HL-60/S4 (cell line): ENCODE data around the gene STAC.

ENCODE experiments used
- in situ Hi-C: fragments of 300-500 bp; cut with MboI; formaldehyde crosslinking; loops from 2 replicates; pipeline ENCODE4 v1.14.3; 2022; ENCODE audit warnings: low sequenced_read_pairs

The STAC gene

GRCh38 chr3:36380221-36381031, at the start of gene STAC:
TSS of gene STAC (plus strand) at chr3:36380504. CDS start at chr3:36380644, 140 bp downstream.
- in situ Hi-C loops = no loop called here

- in situ Hi-C loops = no loop called here
Measured at GRCh38 chr3:36332139-36332538, 48.2 kb upstream of the STAC start.

- in situ Hi-C loops = no loop called here
Measured at GRCh38 chr3:36362216-36362615, 18.1 kb upstream of the STAC start.

- in situ Hi-C loops = no loop called here
Measured at GRCh38 chr3:36362973-36363372, 17.3 kb upstream of the STAC start.

GRCh38 chr3:36364260-36364659, 16.0 kb upstream of the STAC start:
- in situ Hi-C loops = no loop called here

- in situ Hi-C loops = no loop called here
Measured at GRCh38 chr3:36365829-36366228, 14.5 kb upstream of the STAC start.

- in situ Hi-C loops = no loop called here
Measured at GRCh38 chr3:36366308-36366707, 14.0 kb upstream of the STAC start.

GRCh38 chr3:36367912-36368573, 12.3 kb upstream of the STAC start:
- in situ Hi-C loops = no loop called here

GRCh38 chr3:36372534-36372935, 7.8 kb upstream of the STAC start:
- in situ Hi-C loops = no loop called here

GRCh38 chr3:36373084-36373483, 7.2 kb upstream of the STAC start:
- in situ Hi-C loops = no loop called here

GRCh38 chr3:36373666-36374065, 6.6 kb upstream of the STAC start:
- in situ Hi-C loops = no loop called here

- in situ Hi-C loops = no loop called here
Measured at GRCh38 chr3:36379872-36380220, 458 bp upstream of the STAC start.

- in situ Hi-C loops = no loop called here
Measured at GRCh38 chr3:36381311-36381956, 1.1 kb downstream of the STAC start.

GRCh38 chr3:36393563-36393962, 13.3 kb downstream of the STAC start:
- in situ Hi-C loops = no loop called here

- in situ Hi-C loops = no loop called here
Measured at GRCh38 chr3:36394176-36394575, 13.9 kb downstream of the STAC start.

GRCh38 chr3:36397841-36398240, 17.5 kb downstream of the STAC start:
- in situ Hi-C loops = no loop called here

- in situ Hi-C loops = no loop called here
Measured at GRCh38 chr3:36399933-36400332, 19.6 kb downstream of the STAC start.

- in situ Hi-C loops = no loop called here
Measured at GRCh38 chr3:36401056-36401455, 20.8 kb downstream of the STAC start.

- in situ Hi-C loops = no loop called here
Measured at GRCh38 chr3:36403661-36404060, 23.4 kb downstream of the STAC start.

- in situ Hi-C loops = no loop called here
Measured at GRCh38 chr3:36405190-36405589, 24.9 kb downstream of the STAC start.

- in situ Hi-C loops = no loop called here
Measured at GRCh38 chr3:36408146-36408545, 27.8 kb downstream of the STAC start.

- in situ Hi-C loops = no loop called here
Measured at GRCh38 chr3:36409862-36410261, 29.6 kb downstream of the STAC start.
